ENCODE data around the gene SHCBP1L. TPM values are rescaled to one million over a fixed set of nuclear protein-coding genes. Genes with fewer than 3 reads are reported as not detected.

The SHCBP1L gene
- total RNA-seq, 1 experiment from 2014 or later = not detected

GRCh38 chr1:182897696-182898095 lies 55.3 kb downstream of the SHCBP1L start:
- Histone ChIP-seq H3T11ph (ENCODE audit: low read length) (no peak overlapping the region), H3K14ac (ENCODE audit: insufficient read depth, low read length) (no peak overlapping the region), H2BK20ac (ENCODE audit: low read depth, low read length, poor library complexity, severe bottlenecking) (no peak overlapping the region), H3K56ac (ENCODE audit: insufficient read length, low read depth, low read length) (no peak overlapping the region), H3K9me3 (ENCODE audit: control insufficient read depth, low read depth, low read length) (no peaks in the 10 kb centered on the region), H4K5ac (ENCODE audit: insufficient read length, low read depth, low read length) (no peak overlapping the region), H3K4me2 (ENCODE audit: insufficient read depth, insufficient read length, low read length) (no peak overlapping the region), H2BK12ac (ENCODE audit: insufficient read length, low read depth, low read length) (no peak overlapping the region), H3K9ac (ENCODE audit: extremely low read depth, insufficient read length, low read length) (no peak overlapping the region), H2AFZ (ENCODE audit: low read length) (no peak overlapping the region), H3K18ac (ENCODE audit: insufficient read length, low read depth, low read length) (no peak overlapping the region), H3K4ac (ENCODE audit: low read depth, low read length) (no peak overlapping the region), H3K23ac (ENCODE audit: insufficient read length, low read depth, low read length) (no peak overlapping the region), H3K79me1 (ENCODE audit: insufficient read depth, low read depth, low read length, poor library complexity, severe bottlenecking) (no peaks in the 10 kb centered on the region), H3K27me3 (ENCODE audit: insufficient read depth, low read length) (no peaks in the 10 kb centered on the region), H4K91ac (ENCODE audit: insufficient read length, low read depth, low read length) (no peak overlapping the region), H3K4me1 (ENCODE audit: insufficient read depth, low read length) (no peaks in the 10 kb centered on the region), H3K23me2 (ENCODE audit: insufficient read length, low read depth, low read length, poor library complexity, severe bottlenecking) (no peaks in the 10 kb centered on the region), H3K79me2 (ENCODE audit: insufficient read depth, low read length) (no peaks in the 10 kb centered on the region), H2BK5ac (ENCODE audit: insufficient read length, low read length) (no peak overlapping the region), H2BK120ac (ENCODE audit: low read depth, low read length, poor library complexity, severe bottlenecking) (no peak overlapping the region), H4K8ac (replicated peaks; ENCODE audit: insufficient read length, low read depth, low read length) (no peak overlapping the region), H2AK5ac (ENCODE audit: insufficient read length, low read length) (no peak overlapping the region), H2BK15ac (ENCODE audit: low read depth, low read length) (no peak overlapping the region), H3K27ac (ENCODE audit: insufficient read length, low read depth, low read length) (no peak overlapping the region), H4K20me1 (ENCODE audit: control insufficient read depth, insufficient read depth, insufficient read length) (no peaks in the 10 kb centered on the region)
- no peak for DNase-seq
- Mint-ChIP-seq H3K36me3 (ENCODE audit: insufficient read depth in 1 of 3, low read depth in 3 of 3) (no peaks in the 10 kb centered on the region), H3K27ac (no peak overlapping the region), H3K9me3 (peaks cover 0 to 3% of the 10 kb centered on the region in 2 experiments; a peak in 3 of 5 replicates), H3K4me1 (no peaks in the 10 kb centered on the region), H3K4me3 (no peak overlapping the region), H3K27me3 (ENCODE audit: low read depth) (no peaks in the 10 kb centered on the region)
- no peak for TF ChIP-seq CTCF (conservative IDR thresholded peaks at IDR 0.05)
- WGBS (ENCODE audit: extremely low coverage, insufficient read length, low lambda C conversion rate) = no CpG with 5 or more reads among the region's 2 CpGs
